Fibroblast of villous mesenchyme (primary cell): ENCODE measurements around the gene KRTAP16-1. TPM values are rescaled to one million over a fixed set of nuclear protein-coding genes. Genes with fewer than 3 reads are reported as not detected.
A peak's percentile ranks its signal among the peaks of the same experiment; 100 is the strongest.

Experiments used
- DNase-seq: peaks from one replicate; pipeline ENCODE4 v3.0.0-alpha.2; 2010; ENCODE audit warnings: low read depth
- H3K4me3 ChIP-seq: 2 replicates; pipeline ENCODE4 v1.5.1; 2011; ENCODE audit warnings: low read depth, mild to moderate bottlenecking, low read length
- total RNA-seq: library from RNA; depleted of rRNA; stranded (reverse); fragments of >200 nt; gene quantifications from 2 replicates; pipeline ENCODE4 v1.2.3, GENCODE V29; 2012
- TF ChIP-seq, protein P1 (sequence below): IDR thresholded peaks from 2 replicates; pipeline ENCODE4 v1.5.1; 2012; ENCODE audit warnings: low read depth, mild to moderate bottlenecking, low read length; ENCODE audit not compliant: insufficient read depth

Gene KRTAP16-1
- total RNA-seq, 1 donor = not detected

DNA sequence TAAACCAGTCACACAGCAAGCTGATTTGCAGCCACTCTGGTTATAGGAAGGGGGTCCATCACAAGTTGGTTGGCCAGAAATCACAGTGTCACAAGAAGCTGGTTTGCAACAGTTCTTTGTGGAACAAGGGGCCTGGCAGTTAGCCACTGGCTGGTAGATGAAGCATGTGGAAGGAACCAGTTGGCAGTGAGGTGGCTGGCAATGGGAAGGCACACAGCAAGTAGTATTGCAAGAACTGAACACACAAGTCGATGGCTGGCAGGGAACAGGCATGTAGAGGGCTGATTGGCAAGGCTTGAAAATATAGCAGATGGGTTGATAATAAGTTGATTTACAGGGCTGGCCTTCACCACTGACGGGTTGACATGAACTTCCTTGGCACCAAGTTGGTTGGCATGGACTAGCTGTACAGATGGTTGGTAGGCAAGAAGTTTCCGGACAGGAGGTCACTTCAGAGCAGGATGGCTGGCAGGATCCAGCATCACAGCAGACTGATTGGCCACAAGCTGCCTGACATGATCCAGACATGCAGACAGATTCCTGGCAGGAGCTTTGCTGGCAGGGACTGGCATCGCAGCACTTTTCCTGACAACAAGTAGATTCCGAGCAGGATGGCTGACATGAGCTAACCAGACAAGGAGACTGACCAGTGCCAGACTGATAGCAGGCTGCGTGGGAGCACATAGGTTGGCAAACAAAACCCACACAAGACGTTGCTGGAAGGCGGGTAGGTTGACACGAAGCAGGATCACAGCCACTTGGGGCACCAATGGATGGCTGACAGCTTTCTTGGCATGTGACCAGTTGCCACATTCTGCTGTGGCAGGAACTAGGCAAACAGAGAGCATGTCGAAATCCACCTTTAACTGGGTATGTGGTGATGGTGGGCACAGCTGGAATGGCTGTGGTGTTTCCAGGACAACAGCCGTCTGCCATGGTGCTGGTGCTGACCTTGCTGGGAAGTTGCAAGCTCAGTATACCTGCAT, 6.9 kb downstream of the KRTAP16-1 start, which contains the start of gene KRTAP29-1:
Gene KRTAP29-1, minus strand, starts transcription at position 936 of the 986 bp plus-strand sequence. Its CDS starts 0 bp downstream, at position 936.
- DNase-seq = no peak
- TF ChIP-seq, protein P1, sequence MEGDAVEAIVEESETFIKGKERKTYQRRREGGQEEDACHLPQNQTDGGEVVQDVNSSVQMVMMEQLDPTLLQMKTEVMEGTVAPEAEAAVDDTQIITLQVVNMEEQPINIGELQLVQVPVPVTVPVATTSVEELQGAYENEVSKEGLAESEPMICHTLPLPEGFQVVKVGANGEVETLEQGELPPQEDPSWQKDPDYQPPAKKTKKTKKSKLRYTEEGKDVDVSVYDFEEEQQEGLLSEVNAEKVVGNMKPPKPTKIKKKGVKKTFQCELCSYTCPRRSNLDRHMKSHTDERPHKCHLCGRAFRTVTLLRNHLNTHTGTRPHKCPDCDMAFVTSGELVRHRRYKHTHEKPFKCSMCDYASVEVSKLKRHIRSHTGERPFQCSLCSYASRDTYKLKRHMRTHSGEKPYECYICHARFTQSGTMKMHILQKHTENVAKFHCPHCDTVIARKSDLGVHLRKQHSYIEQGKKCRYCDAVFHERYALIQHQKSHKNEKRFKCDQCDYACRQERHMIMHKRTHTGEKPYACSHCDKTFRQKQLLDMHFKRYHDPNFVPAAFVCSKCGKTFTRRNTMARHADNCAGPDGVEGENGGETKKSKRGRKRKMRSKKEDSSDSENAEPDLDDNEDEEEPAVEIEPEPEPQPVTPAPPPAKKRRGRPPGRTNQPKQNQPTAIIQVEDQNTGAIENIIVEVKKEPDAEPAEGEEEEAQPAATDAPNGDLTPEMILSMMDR = no peak
- H3K4me3 ChIP-seq = no peak within 1 kb of the TSS

DNA sequence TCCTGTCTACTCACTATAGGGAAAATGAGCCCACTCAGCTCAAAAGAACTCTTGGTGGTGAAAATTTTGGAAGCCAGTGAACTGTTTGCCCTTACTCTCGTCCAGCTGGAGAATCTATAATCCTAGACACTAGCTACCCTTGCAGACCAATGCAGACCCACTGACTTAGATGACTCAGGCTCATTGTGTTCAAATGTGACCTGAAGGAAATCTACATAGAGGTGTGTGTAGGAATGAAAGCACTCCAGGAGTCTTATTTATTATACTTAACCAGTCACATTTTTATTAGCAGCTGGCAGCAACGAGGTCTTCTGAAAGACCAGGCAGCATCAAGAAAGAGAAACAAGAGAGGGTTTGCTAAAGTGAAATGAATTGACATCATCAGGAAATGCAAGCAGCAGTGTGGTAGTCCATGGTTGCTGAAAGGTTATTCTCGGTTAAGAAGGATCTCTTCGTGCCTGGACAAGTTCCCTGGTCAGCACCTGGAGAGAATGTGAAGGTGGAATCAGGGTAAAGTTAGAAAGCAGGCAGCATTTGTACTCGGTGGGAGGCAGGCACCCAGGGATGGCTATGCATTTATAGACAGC, 7.8 kb downstream of the KRTAP16-1 start:
- no peak for DNase-seq
- TF ChIP-seq, protein P1 = no peak
- no peak overlapping the region for H3K4me3 ChIP-seq

DNA sequence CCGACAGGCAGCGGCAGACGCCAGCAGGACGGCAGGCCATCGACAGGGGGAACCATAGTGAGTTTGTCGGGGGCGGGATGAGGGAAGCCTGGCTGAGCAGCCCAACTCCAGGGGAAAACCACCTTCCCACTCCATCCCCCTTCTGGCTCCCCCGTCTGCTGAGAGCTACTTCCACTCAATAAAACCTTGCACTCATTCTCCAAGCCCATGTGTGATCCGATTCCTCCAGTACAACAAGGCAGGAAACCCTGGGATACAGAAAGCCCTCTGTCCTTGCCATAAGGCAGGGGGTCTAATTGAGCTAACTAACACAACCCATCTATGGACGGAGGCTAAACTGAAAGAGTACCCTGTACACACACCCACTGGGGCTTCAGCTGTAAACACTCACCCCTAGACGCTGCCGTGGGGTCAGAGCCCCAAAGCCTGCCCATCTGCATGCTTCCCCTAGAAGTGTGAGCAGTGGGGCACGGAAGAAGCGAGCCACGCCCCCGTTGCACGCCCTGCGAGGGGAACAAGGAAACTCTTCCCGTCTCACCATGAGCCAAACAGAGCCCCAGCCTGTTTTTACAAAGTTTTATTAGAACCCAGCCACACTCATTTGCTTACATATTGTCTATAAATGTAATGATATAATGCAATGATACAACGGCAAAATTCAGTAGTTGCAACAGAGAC, 10.5 kb downstream of the KRTAP16-1 start:
- no peak for DNase-seq
- H3K4me3 ChIP-seq = no peak overlapping the region
- TF ChIP-seq, protein P1 = no peak

DNA sequence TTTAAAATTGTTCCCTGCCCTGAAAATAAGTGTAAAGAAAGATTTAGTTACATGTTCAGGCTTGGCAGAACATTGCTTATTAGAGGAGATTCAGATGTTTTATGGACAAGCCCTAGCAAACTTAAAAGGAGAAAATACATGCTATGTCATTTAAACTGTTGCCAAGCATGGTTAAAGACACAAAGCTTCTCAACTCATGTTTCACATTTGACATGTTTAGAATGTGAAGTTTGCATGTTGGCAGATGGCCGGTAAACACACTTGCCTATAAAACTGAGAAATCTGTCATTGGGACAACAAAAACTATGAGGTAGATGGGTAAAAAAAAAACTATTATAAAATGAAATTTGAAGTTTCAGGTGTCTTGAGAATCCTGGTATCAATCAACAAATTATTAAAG, 12.3 kb downstream of the KRTAP16-1 start:
- no peak for DNase-seq
- TF ChIP-seq, protein P1 = no peak
- no peak overlapping the region for H3K4me3 ChIP-seq

DNA sequence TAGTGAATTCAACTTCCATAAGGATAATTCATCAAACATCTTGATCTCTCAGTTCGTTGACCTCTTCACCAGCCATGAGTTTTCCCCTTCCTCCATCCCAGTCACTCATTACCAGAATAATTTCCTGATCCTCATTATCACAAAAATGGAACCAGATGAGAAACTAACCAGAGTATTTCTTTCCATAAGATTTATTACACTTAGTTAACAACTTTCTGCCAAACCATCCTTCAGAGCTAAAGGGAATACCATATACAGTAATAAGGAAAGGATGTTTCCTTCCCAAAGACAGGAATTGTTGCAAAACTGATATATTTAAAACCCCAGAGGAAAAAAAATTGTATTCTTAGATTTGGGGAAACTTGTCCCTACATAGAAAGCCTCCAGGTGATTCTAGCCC, 15.1 kb downstream of the KRTAP16-1 start:
- TF ChIP-seq, protein P1 = no peak
- H3K4me3 ChIP-seq = no peak overlapping the region
- no peak for DNase-seq

DNA sequence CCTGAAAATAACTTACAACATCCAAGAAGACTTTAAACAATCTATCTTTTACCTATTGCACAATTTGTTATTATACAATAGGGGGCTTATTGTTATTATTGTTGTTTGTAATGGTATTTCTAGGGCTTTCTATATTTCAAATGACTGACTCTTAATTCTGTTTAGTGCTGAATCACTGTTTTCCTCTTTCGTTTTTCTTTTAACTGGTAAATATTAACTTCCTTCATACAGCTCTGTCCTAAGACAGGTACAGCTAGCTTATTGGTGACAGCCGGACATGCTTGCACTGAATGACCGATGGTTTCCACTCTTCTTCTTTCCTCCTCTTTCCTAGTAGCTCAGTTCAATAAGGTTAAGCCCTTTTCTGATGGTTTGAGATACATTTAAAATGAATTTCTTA, 22.1 kb downstream of the KRTAP16-1 start:
- peak; percentile 8 for DNase-seq
- no peak overlapping the region for H3K4me3 ChIP-seq
- TF ChIP-seq, protein P1 = no peak
